Measurements from ENCODE around the gene ARHGAP21.

Gene ARHGAP21

GRCh38 chr10:24596217-24596930 lies 127.3 kb downstream of the ARHGAP21 start:
- DNase-seq (ENCODE audit: low read depth): no peak
- no peak overlapping the region for H3K4me3 ChIP-seq (ENCODE audit: low read length)
- no peak for TF ChIP-seq CTCF (IDR thresholded peaks at IDR 0.05; ENCODE audit: insufficient read depth, low read depth, low read length, missing control alignments)

GRCh38 chr10:24590697-24591457 lies 132.8 kb downstream of the ARHGAP21 start:
- H3K4me3 ChIP-seq (ENCODE audit: low read length): no peak overlapping the region
- TF ChIP-seq CTCF (IDR thresholded peaks at IDR 0.05; ENCODE audit: insufficient read depth, low read depth, low read length, missing control alignments): no peak
- DNase-seq (ENCODE audit: low read depth): no peak

- DNase-seq (ENCODE audit: low read depth): no peak
- no peak for TF ChIP-seq CTCF (IDR thresholded peaks at IDR 0.05; ENCODE audit: insufficient read depth, low read depth, low read length, missing control alignments)
- H3K4me3 ChIP-seq (ENCODE audit: low read length): no peak overlapping the region
These were observed 134.4 kb downstream of the ARHGAP21 start for GRCh38 chr10:24589265-24589664.

GRCh38 chr10:24579906-24580305 lies 143.8 kb downstream of the ARHGAP21 start:
- no peak for DNase-seq (ENCODE audit: low read depth)
- no peak overlapping the region for H3K4me3 ChIP-seq (ENCODE audit: low read length)
- TF ChIP-seq CTCF (IDR thresholded peaks at IDR 0.05; ENCODE audit: insufficient read depth, low read depth, low read length, missing control alignments): no peak

GRCh38 chr10:24579448-24579847 lies 144.2 kb downstream of the ARHGAP21 start:
- no peak for TF ChIP-seq CTCF (IDR thresholded peaks at IDR 0.05; ENCODE audit: insufficient read depth, low read depth, low read length, missing control alignments)
- no peak overlapping the region for H3K4me3 ChIP-seq (ENCODE audit: low read length)
- DNase-seq (ENCODE audit: low read depth): no peak

GRCh38 chr10:24575481-24576002 lies 148.1 kb downstream of the ARHGAP21 start:
- TF ChIP-seq CTCF (IDR thresholded peaks at IDR 0.05; ENCODE audit: insufficient read depth, low read depth, low read length, missing control alignments): no peak
- no peak for DNase-seq (ENCODE audit: low read depth)
- no peak overlapping the region for H3K4me3 ChIP-seq (ENCODE audit: low read length)
